ENCODE results near the gene TPRX2.

- TF ChIP-seq CTCF (IDR thresholded peaks at IDR 0.05) (no peak), EP300 (IDR thresholded peaks at IDR 0.05) (no peak)
Measured at GRCh38 chr19:47854459-47854858, 4.6 kb upstream of the TPRX2 start.
